GM19324 (cell line): Measurements from ENCODE around the gene DNTTIP2.

Experiments
- ATAC-seq: cut with Tn5 transposase; IDR thresholded peaks from one replicate; pipeline ENCODE4 v1.9.1; 2021; ENCODE audit warnings: mild to moderate bottlenecking, moderate library complexity; ENCODE audit not compliant: unreplicated experiment, low FRiP score

The DNTTIP2 gene

DNA sequence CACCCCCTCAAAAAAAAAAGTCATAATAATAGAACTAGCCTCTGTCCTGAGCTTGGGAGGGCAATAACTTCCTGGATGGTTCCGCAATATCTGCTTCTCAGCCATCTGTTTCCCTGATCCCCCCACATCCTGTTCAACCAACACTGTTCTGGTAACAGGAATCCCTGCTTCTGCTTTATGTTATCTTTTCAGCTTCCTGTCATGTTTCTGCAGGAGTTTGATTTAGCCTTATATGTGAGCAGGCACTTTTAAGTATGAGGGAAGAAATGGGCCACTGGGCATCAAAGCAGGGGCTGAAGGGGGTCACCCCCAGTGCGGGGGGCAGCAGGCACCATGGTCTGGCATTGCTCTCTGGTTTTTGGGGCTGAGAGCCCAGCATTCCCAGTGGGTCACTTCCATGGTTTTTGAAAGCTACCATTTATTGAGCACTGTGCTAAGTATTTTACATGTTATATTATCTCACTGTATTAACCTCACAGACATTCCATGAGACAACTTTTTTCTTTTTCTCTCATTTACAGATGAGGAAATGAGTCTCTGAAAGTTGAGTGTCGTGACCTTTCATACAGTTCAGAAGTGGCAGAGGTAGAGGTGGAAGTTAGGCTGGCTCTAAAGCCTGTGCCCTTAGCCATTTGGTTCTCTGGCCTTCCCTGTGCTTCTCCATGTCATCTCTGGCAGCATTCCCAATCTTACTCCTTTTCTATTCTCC, 61.9 kb downstream of the DNTTIP2 start:
- ATAC-seq: no peak
